GM12878 (cell line): Measurements from ENCODE around the gene MRPL22.

Source experiments
- ATF3 ChIP-seq: IDR thresholded peaks from 2 replicates; pipeline ENCODE4 v1.6.1; 2011; ENCODE audit warnings: low read depth, mild to moderate bottlenecking, low read length, moderate library complexity, borderline replicate concordance; ENCODE audit errors: extremely low read depth
- BRCA1 ChIP-seq: IDR thresholded peaks from 2 replicates; pipeline ENCODE4 v1.6.1; 2011; ENCODE audit warnings: low read depth, low read length, improper control_type of control experiment
- TF ChIP-seq, protein P1 (sequence below): IDR thresholded peaks from 2 replicates; pipeline ENCODE4 v1.6.1; 2011; ENCODE audit warnings: low read depth, low read length, improper control_type of control experiment, borderline replicate concordance

- TF ChIP-seq, protein P1, sequence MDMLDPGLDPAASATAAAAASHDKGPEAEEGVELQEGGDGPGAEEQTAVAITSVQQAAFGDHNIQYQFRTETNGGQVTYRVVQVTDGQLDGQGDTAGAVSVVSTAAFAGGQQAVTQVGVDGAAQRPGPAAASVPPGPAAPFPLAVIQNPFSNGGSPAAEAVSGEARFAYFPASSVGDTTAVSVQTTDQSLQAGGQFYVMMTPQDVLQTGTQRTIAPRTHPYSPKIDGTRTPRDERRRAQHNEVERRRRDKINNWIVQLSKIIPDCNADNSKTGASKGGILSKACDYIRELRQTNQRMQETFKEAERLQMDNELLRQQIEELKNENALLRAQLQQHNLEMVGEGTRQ = no peak
- TF ChIP-seq ATF3 = no peak
- TF ChIP-seq BRCA1 = no peak
Measured at GRCh38 chr5:154940772-154941620, at the start of gene MRPL22.
